HG02970 (cell line): ENCODE results near the gene SLC25A45.

ENCODE experiments used
- ATAC-seq: cut with Tn5 transposase; IDR thresholded peaks from one replicate; pipeline ENCODE4 v1.9.1; 2021; ENCODE audit warnings: mild to moderate bottlenecking, moderate library complexity, moderate number of reproducible peaks; ENCODE audit not compliant: unreplicated experiment, low FRiP score

The SLC25A45 gene

DNA sequence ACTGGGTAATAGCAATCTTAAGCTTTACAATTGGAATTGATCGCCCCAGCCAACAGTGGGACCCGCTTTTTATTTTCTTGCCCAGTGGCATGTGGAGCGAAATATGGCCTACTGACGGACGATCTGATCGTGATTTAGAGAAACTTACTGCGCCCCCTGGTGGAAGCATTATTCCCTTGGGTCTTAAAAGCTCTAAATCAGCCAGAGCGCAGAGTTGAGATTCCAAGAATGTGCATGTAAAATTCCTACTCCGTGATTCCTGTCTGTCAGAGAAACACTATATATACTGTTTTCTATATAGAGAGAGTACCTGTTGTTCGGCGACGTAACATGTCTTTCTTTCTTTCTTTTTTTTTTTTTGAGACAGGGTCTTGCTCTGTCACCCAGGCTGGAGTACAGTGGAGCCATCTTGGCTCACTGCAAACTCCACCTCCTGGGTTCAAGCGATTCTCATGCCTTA lies 52.5 kb downstream of the SLC25A45 start:
- no peak for ATAC-seq

DNA sequence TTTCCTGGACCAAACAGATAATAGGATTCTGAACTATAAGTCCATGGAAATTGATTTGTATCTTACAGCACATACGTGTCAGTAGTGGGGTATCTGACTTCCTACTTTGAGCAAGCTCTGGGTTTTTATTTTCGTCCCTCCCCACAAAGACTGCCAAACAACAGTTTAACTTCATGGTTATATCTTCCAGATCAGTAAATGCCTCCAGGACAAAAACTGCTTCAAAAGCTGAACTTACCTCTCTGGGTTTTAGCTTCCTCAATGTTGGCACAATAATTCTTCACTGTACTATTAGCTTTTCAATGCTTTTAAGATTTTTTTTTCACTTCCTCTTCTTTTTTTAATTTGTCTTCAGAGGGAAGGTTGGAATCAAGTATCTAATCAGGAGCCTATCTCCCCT lies 53.0 kb downstream of the SLC25A45 start:
- no peak for ATAC-seq

DNA sequence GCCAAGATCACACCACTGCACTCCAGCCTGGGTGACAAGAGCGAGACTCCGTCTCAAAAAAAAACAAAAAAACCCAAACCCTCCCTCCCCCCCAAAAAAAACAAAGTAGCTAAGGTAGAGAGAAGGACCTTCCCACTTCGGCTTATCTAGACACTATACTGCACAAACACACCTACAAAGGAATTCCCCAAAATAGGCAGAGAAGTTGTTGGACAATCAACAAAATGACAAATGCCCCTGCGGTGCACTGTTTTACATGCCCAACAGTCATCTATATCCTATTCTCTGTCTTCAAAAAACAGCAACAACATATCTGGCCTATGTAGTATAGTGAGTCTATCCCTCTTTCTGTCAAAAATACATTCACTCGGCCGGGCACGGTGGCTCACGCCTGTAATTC lies 55.4 kb downstream of the SLC25A45 start:
- no peak for ATAC-seq

DNA sequence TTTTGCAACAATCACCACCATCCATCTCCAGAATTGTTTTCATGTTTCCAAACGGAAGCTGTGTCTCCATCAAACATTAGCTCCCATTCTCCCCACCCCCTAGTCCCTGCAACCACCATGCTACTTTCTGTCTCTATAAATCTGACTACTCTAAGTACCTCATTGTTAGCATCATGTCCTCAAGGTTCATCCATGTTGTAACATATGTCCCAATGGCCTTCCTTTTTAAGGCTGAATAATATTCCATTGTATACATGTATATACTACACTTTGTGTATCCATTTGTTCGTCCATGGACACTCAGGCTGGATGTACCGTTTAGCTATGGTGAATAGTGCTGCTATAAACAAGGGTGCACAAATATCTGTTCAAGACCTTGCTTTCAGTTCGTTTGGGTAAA lies 57.0 kb downstream of the SLC25A45 start:
- ATAC-seq: no peak
